ENCODE results near the gene TKFC. TPM values are rescaled to one million over a fixed set of nuclear protein-coding genes. Genes with fewer than 3 reads are reported as not detected.

The TKFC gene
- 23.1 and 29.3 TPM in 2 replicates for total RNA-seq

GRCh38 chr11:61332797-61333549 lies at the start of gene TKFC, which contains the start of gene DDB1:
Gene TKFC, plus strand, starts transcription at chr11:61333228. Its CDS starts 1,501 bp downstream, at chr11:61334729.
Gene DDB1, minus strand, starts transcription at chr11:61333105. Its CDS starts 137 bp downstream, at chr11:61332968.
- no peak for DNase-seq (ENCODE audit: extremely low read depth, low read depth, low spot score)

GRCh38 chr11:61283613-61284012 lies 49.4 kb upstream of the TKFC start:
- no peak for DNase-seq (ENCODE audit: extremely low read depth, low read depth, low spot score)

- DNase-seq (ENCODE audit: extremely low read depth, low read depth, low spot score), result no peak
These were observed 45.6 kb upstream of the TKFC start for GRCh38 chr11:61287338-61287977.

- DNase-seq (ENCODE audit: extremely low read depth, low read depth, low spot score), result no peak
These were observed 41.9 kb upstream of the TKFC start for GRCh38 chr11:61290905-61291690.

GRCh38 chr11:61292356-61292755 lies 40.7 kb upstream of the TKFC start:
- DNase-seq (ENCODE audit: extremely low read depth, low read depth, low spot score), result no peak

- DNase-seq (ENCODE audit: extremely low read depth, low read depth, low spot score), result no peak
These were observed 38.9 kb upstream of the TKFC start for GRCh38 chr11:61293867-61294716.

GRCh38 chr11:61294717-61295595 lies 38.1 kb upstream of the TKFC start, which contains the start of gene VWCE:
Gene VWCE, minus strand, starts transcription at chr11:61295316. Its CDS starts 279 bp downstream, at chr11:61295037.
- DNase-seq (ENCODE audit: extremely low read depth, low read depth, low spot score), result no peak

- DNase-seq (ENCODE audit: extremely low read depth, low read depth, low spot score), result no peak
These were observed 37.5 kb upstream of the TKFC start for GRCh38 chr11:61295596-61295926.

GRCh38 chr11:61297341-61297740 lies 35.7 kb upstream of the TKFC start:
- DNase-seq (ENCODE audit: extremely low read depth, low read depth, low spot score), result no peak

GRCh38 chr11:61297746-61298145 lies 35.3 kb upstream of the TKFC start:
- peak; percentile 71 for DNase-seq (ENCODE audit: extremely low read depth, low read depth, low spot score)

GRCh38 chr11:61298663-61299244 lies 34.3 kb upstream of the TKFC start:
- no peak for DNase-seq (ENCODE audit: extremely low read depth, low read depth, low spot score)

- DNase-seq (ENCODE audit: extremely low read depth, low read depth, low spot score), result no peak
These were observed 30.5 kb upstream of the TKFC start for GRCh38 chr11:61302550-61302949.

- no peak for DNase-seq (ENCODE audit: extremely low read depth, low read depth, low spot score)
These were observed 29.3 kb upstream of the TKFC start for GRCh38 chr11:61303725-61304124.

GRCh38 chr11:61305417-61305816 lies 27.6 kb upstream of the TKFC start:
- no peak for DNase-seq (ENCODE audit: extremely low read depth, low read depth, low spot score)

GRCh38 chr11:61306221-61306620 lies 26.8 kb upstream of the TKFC start:
- DNase-seq (ENCODE audit: extremely low read depth, low read depth, low spot score), result no peak

- no peak for DNase-seq (ENCODE audit: extremely low read depth, low read depth, low spot score)
These were observed 25.7 kb upstream of the TKFC start for GRCh38 chr11:61307354-61307753.

GRCh38 chr11:61309141-61309540 lies 23.9 kb upstream of the TKFC start:
- no peak for DNase-seq (ENCODE audit: extremely low read depth, low read depth, low spot score)

GRCh38 chr11:61309739-61310138 lies 23.3 kb upstream of the TKFC start:
- no peak for DNase-seq (ENCODE audit: extremely low read depth, low read depth, low spot score)

GRCh38 chr11:61310749-61311148 lies 22.3 kb upstream of the TKFC start:
- DNase-seq (ENCODE audit: extremely low read depth, low read depth, low spot score), result no peak

Data from glomerular endothelial cell (primary cell).